ACHN (cell line): ENCODE data around the gene TIMM44.
"Not testable (repeated sequence)": the region's sequence is repeated elsewhere in the genome, so short reads cannot be mapped to it uniquely, and the experiment has no call there.

Experiments used
- DNase-seq: peaks from one replicate; pipeline ENCODE4 v3.0.0-alpha.2; 2015
- in situ Hi-C: cut with HindIII; loops from 2 replicates; pipeline ENCODE4 v1.10.0; 2017; ENCODE audit warnings: low sequenced_read_pairs, low pct_ligation_motif_present, low pct_unique_long_range_greater_than_20kb

The TIMM44 gene

GRCh38 chr19:7894612-7895309, 48.7 kb downstream of the TIMM44 start:
- DNase-seq: no peak
- in situ Hi-C loops: no loop called here

- in situ Hi-C loops: not testable (repeated sequence)
- DNase-seq: peak; percentile 69
Measured at GRCh38 chr19:7893362-7894101, 49.9 kb downstream of the TIMM44 start.

- in situ Hi-C loops: no loop called here
Measured at GRCh38 chr19:7888826-7889217, 54.6 kb downstream of the TIMM44 start.

GRCh38 chr19:7888145-7888825, 55.2 kb downstream of the TIMM44 start, which contains the start of gene LRRC8E:
Gene LRRC8E, plus strand, starts transcription at chr19:7888510. Its CDS starts 7,094 bp downstream, at chr19:7895604.
- in situ Hi-C loops: no loop called here

More at GRCh38 chr19:7888826-7889217, 54.6 kb downstream of the TIMM44 start:
- DNase-seq: peak; percentile 26

GRCh38 chr19:7887408-7888144, 55.9 kb downstream of the TIMM44 start:
- in situ Hi-C loops: no loop called here
- no peak for DNase-seq

More at GRCh38 chr19:7888145-7888825, 55.2 kb downstream of the TIMM44 start, which contains the start of gene LRRC8E:
- peak; percentile 83 for DNase-seq

GRCh38 chr19:7885818-7886217, 57.6 kb downstream of the TIMM44 start:
- DNase-seq: no peak
- in situ Hi-C loops: no loop called here

GRCh38 chr19:7883796-7884570, 59.5 kb downstream of the TIMM44 start:
- no peak for DNase-seq
- in situ Hi-C loops: no loop called here

GRCh38 chr19:7883105-7883504, 60.4 kb downstream of the TIMM44 start:
- no peak for DNase-seq
- in situ Hi-C loops: no loop called here

- no peak for DNase-seq
- in situ Hi-C loops: no loop called here
Measured at GRCh38 chr19:7881910-7882309, 61.6 kb downstream of the TIMM44 start.

GRCh38 chr19:7879836-7880235, 63.6 kb downstream of the TIMM44 start:
- in situ Hi-C loops: no loop called here
- DNase-seq: no peak

GRCh38 chr19:7879111-7879807, 64.2 kb downstream of the TIMM44 start:
- in situ Hi-C loops: no loop called here
- no peak for DNase-seq

- DNase-seq: no peak
- in situ Hi-C loops: no loop called here
Measured at GRCh38 chr19:7877249-7877836, 66.1 kb downstream of the TIMM44 start.
